ENCODE data around the gene XPO5.
"Not testable (repeated sequence)": the region's sequence is repeated elsewhere in the genome, so short reads cannot be mapped to it uniquely, and the experiment has no call there.

The XPO5 gene

GRCh38 chr6:43593938-43594337 lies 18.1 kb upstream of the XPO5 start:
- H3K4me3 ChIP-seq (ENCODE audit: low read length) = no peak overlapping the region
- DNase-seq (ENCODE audit: low read depth, low spot score) = no peak

GRCh38 chr6:43589564-43589963 lies 13.7 kb upstream of the XPO5 start:
- H3K4me3 ChIP-seq (ENCODE audit: low read length); DNase-seq (ENCODE audit: low read depth, low spot score): not testable (repeated sequence)

DNA sequence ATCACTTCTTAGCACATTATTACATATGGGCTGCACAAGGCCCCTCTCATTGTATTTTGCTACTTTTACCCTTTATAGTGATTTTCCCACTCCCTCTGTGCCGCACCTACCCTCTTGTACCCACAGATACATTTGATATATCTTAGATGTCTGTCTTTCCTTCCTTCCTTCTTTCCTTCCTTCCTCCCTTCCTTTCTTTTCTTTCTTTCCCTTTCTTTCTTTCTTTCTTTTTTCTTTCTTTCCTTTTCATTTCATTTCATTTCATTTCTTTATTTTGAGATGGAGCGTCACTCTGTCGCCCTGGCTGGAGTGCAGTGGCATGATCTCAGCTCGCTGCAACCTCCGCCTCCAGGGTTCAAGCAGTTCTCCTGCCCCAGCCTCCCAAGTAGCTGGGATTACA lies 12.4 kb upstream of the XPO5 start:
- DNase-seq (ENCODE audit: low read depth, low spot score) = no peak
- H3K4me3 ChIP-seq (ENCODE audit: low read length) = no peak overlapping the region

GRCh38 chr6:43584892-43585570 lies 9.2 kb upstream of the XPO5 start:
- H3K4me3 ChIP-seq (ENCODE audit: low read length) = no peak overlapping the region

DNA sequence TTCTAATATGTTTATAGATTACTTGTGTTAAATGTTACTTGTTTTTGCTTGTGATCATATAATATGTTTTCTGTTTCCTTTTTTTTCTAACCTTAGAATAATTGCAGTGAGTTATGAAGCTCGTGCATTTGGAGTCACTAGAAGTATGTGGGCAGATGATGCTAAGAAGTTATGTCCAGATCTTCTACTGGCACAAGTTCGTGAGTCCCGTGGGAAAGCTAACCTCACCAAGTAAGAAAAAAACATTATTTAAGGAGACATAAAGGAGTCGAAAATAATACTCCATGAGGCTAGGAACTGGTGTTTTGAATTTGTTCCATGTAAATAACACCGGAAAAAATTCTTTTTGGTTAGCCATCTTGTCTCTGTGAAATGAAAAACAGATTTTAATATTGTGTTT lies 7.1 kb upstream of the XPO5 start:
- H3K4me3 ChIP-seq (ENCODE audit: low read length) = no peak overlapping the region
- no peak for DNase-seq (ENCODE audit: low read depth, low spot score)

More at GRCh38 chr6:43584892-43585570, 9.2 kb upstream of the XPO5 start:
- no peak for DNase-seq (ENCODE audit: low read depth, low spot score)

DNA sequence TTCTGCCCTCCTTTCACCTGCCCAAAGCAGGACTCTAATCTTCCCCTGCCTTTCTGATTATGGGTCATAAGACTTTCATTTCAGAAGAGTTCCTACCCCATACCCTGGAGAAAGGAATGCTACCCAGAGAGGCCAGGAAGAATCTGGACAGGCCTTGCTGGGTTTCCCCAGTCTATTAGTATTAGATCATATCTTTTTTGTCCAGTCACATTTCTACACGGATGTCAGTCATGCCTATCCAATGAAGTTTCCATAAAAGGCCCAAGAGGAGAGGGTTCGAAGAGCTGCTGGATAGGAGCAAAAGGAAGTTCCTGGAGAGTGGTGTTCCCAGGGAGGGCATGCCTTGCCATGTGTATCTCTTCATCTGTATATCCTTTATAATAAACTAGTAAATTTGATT lies 3.3 kb upstream of the XPO5 start:
- no peak for DNase-seq (ENCODE audit: low read depth, low spot score)
- H3K4me3 ChIP-seq (ENCODE audit: low read length) = no peak overlapping the region

GRCh38 chr6:43578748-43579147 lies 2.9 kb upstream of the XPO5 start:
- no peak for DNase-seq (ENCODE audit: low read depth, low spot score)
- H3K4me3 ChIP-seq (ENCODE audit: low read length) = no peak overlapping the region

DNA sequence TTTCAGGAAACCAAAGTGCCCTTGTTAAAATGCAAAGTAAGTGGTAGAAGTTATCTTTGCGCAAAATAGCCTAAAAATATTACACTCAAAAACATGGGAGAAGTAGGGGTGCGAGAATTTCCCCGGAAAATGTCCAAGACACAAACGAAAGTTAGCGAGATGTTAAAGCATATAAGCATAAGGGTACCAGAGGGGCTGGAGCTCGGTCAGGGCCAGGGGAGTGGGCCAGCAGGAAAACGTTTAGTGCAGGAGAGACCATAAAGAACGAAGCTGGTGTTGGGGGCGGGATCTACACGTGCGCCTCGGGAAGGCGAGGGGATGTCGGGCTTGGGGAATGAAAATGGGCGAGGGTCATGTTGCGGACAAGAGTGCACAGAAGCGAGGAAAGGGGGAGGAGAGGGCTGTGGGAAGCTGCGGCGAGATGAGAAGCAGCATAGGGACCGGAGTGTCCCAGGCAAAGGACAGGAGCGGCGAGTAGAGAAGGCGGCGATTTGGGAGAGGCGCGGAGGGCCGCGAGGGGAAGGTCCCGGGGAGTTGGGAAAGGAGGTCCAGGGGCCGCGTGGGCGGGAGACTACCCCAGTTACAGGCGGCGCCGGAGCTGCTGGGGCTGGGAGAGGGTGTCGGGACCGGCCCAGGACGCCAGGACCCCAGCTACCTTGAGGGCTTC lies 600 bp downstream of the XPO5 start:
- peak overlapping the region; percentile 96 for H3K4me3 ChIP-seq (ENCODE audit: low read length)
- no peak for DNase-seq (ENCODE audit: low read depth, low spot score)

- H3K4me3 ChIP-seq (ENCODE audit: low read length) = no peak overlapping the region
These were observed 3.8 kb downstream of the XPO5 start for GRCh38 chr6:43572015-43572414.

GRCh38 chr6:43570876-43571441 lies 4.9 kb downstream of the XPO5 start:
- H3K4me3 ChIP-seq (ENCODE audit: low read length) = no peak overlapping the region
- no peak for DNase-seq (ENCODE audit: low read depth, low spot score)

More at GRCh38 chr6:43572015-43572414, 3.8 kb downstream of the XPO5 start:
- no peak for DNase-seq (ENCODE audit: low read depth, low spot score)

DNA sequence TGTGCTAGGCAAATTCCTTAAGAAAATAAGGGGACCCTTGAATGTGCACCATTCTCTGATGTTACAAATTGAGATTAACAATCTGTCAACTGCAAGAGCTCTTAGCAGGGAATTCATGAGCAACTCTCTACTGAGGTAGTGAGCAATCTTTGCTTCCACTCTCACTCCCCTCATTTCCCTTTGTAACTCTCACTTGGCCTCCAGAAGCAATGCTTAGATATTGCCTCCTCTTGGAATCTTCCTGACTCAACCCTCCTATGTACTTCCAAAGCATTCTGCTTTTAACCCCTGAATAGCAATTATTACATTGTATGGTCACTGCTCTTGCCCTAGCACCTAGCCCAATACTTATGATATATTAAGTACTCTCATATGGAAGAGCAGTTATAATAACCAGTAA lies 16.5 kb downstream of the XPO5 start:
- H3K4me3 ChIP-seq (ENCODE audit: low read length) = no peak overlapping the region
- DNase-seq (ENCODE audit: low read depth, low spot score) = no peak

DNA sequence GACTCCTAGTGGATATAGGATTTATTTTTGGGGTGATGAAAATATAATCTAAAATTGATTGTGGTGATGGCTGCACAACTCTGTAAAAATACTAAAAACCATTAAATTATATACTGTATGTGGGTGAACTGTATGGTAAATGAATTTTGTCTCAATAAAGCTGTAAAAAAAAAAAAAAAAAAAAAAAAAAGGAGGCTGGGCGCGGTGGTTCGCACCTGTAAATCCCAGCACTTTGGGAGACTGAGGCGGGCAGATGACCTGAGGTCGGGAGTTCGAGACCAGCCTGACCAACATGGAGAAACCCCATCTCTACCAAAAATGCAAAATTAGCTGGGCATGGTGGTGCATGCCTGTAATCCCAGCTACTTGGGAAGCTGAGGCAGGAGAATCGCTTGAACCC lies 18.2 kb downstream of the XPO5 start:
- not testable (repeated sequence) for H3K4me3 ChIP-seq (ENCODE audit: low read length); DNase-seq (ENCODE audit: low read depth, low spot score)

- H3K4me3 ChIP-seq (ENCODE audit: low read length) = no peak overlapping the region
- no peak for DNase-seq (ENCODE audit: low read depth, low spot score)
These were observed 28.6 kb downstream of the XPO5 start for GRCh38 chr6:43547222-43547621.

DNA sequence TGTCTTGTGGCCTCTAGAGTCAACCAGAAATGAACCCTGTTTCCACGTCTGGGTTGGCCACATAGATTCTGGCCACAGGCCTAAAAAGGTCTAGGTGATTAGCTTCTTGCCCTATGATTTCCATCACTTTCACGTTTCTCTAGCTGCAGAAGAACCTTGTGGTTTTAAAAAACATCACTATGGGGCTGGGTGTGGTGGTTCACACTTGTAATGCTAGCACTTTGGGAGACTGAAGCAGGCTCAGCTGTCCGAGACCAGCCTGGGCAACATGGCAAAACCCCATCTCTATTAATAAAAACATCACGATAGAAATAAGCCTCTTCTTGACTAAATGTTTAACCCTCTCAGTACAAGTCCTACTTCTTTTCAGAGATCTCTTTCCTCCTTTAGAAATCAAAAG lies 31.4 kb downstream of the XPO5 start:
- H3K4me3 ChIP-seq (ENCODE audit: low read length) = no peak overlapping the region
- no peak for DNase-seq (ENCODE audit: low read depth, low spot score)

- DNase-seq (ENCODE audit: low read depth, low spot score) = no peak
- H3K4me3 ChIP-seq (ENCODE audit: low read length) = no peak overlapping the region
These were observed 33.9 kb downstream of the XPO5 start for GRCh38 chr6:43541774-43542471.

- no peak overlapping the region for H3K4me3 ChIP-seq (ENCODE audit: low read length)
These were observed 35.3 kb downstream of the XPO5 start for GRCh38 chr6:43540507-43540906.

GRCh38 chr6:43539409-43539808 lies 36.4 kb downstream of the XPO5 start:
- not testable (repeated sequence) for DNase-seq (ENCODE audit: low read depth, low spot score); H3K4me3 ChIP-seq (ENCODE audit: low read length)

More at GRCh38 chr6:43540507-43540906, 35.3 kb downstream of the XPO5 start:
- no peak for DNase-seq (ENCODE audit: low read depth, low spot score)

DNA sequence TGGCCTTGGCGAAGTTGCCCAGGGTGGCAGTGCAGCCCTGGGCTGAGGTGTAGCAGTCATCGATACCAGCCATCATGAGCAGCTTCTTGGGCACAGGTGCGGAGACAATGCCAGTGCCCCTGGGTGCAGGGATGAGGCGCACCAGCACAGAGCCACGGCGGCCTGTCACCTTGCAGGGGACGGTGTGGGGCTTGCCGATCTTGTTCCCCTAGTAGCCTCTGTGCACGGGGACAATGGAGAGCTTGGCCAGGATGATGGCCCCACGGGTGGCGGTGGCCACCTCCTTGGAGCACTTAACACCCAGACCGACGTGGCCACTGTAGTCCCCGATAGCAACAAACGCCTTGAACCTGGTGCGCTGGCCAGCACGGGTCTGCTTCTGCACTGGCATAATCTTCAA lies 36.9 kb downstream of the XPO5 start:
- DNase-seq (ENCODE audit: low read depth, low spot score) = not testable (repeated sequence)

DNA sequence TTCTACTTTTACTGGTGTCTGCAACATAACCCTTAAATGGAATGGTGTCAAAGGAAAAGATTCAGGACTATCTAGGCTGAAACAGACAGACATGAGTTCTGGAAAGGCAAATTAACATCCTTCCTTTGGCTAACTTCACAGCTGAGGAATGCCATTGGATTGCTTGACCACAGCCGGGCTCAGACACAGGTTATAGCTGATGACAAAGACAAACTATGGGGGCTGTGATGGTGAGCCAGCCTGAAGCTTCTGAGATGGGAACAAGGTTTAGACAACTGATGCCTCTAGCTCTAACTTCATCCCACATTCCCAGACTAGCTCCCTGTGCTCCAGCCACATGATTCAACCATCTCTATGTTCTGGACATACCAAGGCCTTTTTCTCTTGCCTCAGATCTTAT lies 43.6 kb downstream of the XPO5 start:
- H3K4me3 ChIP-seq (ENCODE audit: low read length) = no peak overlapping the region
- no peak for DNase-seq (ENCODE audit: low read depth, low spot score)

More for the DNA sequence above, 36.9 kb downstream of the XPO5 start:
- H3K4me3 ChIP-seq (ENCODE audit: low read length) = not testable (repeated sequence)

GRCh38 chr6:43524483-43524961 lies 51.3 kb downstream of the XPO5 start:
- no peak for DNase-seq (ENCODE audit: low read depth, low spot score)
- H3K4me3 ChIP-seq (ENCODE audit: low read length) = no peak overlapping the region
